Activated CD4-positive, alpha-beta T cell treated with anti-CD3 and anti-CD28 coated beads, Interleukin-2, amount 50 U/mL, for 24 hours (primary cell): ENCODE measurements around the gene RUFY3.
"Not testable (repeated sequence)": the region's sequence is repeated elsewhere in the genome, so short reads cannot be mapped to it uniquely, and the experiment has no call there.

Source experiments
- DNase-seq, 2 donors: peaks; one replicate each; pipeline ENCODE4 v3.0.0-alpha.2; 2020; ENCODE audit warnings: low read depth in 1 of 2, low spot score in 1 of 2

RUFY3 gene

GRCh38 chr4:70705183-70706043 is 16.4 kb upstream of the RUFY3 start:
- peak; percentile 40 to 62 for DNase-seq

GRCh38 chr4:70706044-70706461 is 15.7 kb upstream of the RUFY3 start:
- no peak for DNase-seq

- DNase-seq = no peak
Observed at GRCh38 chr4:70706516-70706915, 15.2 kb upstream of the RUFY3 start.

GRCh38 chr4:70709611-70710205 is 12.1 kb upstream of the RUFY3 start:
- DNase-seq = no peak

- DNase-seq = no peak
Observed at GRCh38 chr4:70711599-70711998, 10.2 kb upstream of the RUFY3 start.

GRCh38 chr4:70712150-70712549 is 9.6 kb upstream of the RUFY3 start:
- DNase-seq = no peak

GRCh38 chr4:70712604-70713452 is 8.9 kb upstream of the RUFY3 start:
- no peak for DNase-seq

GRCh38 chr4:70713453-70714078 is 8.2 kb upstream of the RUFY3 start:
- DNase-seq = no peak

GRCh38 chr4:70714079-70714887 is 7.5 kb upstream of the RUFY3 start:
- DNase-seq = no peak

GRCh38 chr4:70715097-70715496 is 6.7 kb upstream of the RUFY3 start:
- DNase-seq = no peak

GRCh38 chr4:70718811-70719604 is 2.8 kb upstream of the RUFY3 start:
- no peak for DNase-seq

GRCh38 chr4:70722199-70722791 is 531 bp downstream of the RUFY3 start:
- DNase-seq = no peak

- no peak for DNase-seq
Observed at GRCh38 chr4:70724463-70724862, 2.7 kb downstream of the RUFY3 start.

GRCh38 chr4:70725633-70726032 is 3.9 kb downstream of the RUFY3 start:
- no peak for DNase-seq

- not testable (repeated sequence) for DNase-seq
Observed at GRCh38 chr4:70726515-70726914, 4.8 kb downstream of the RUFY3 start.

GRCh38 chr4:70728091-70728490 is 6.3 kb downstream of the RUFY3 start:
- no peak for DNase-seq

- not testable (repeated sequence) for DNase-seq
Observed at GRCh38 chr4:70732878-70733277, 11.1 kb downstream of the RUFY3 start.

GRCh38 chr4:70734168-70734954 is 12.6 kb downstream of the RUFY3 start:
- peak in 1 of 2 donors; percentile 44 for DNase-seq
